HG03103 (cell line): ENCODE measurements around the gene ANKRD1.
"Not testable (repeated sequence)": the region's sequence is repeated elsewhere in the genome, so short reads cannot be mapped to it uniquely, and the experiment has no call there.

Experiments
- ATAC-seq: cut with Tn5 transposase; IDR thresholded peaks from one replicate; pipeline ENCODE4 v1.9.1; 2021; ENCODE audit warnings: low read depth; ENCODE audit not compliant: unreplicated experiment

The ANKRD1 gene

GRCh38 chr10:90913774-90914420 is 7.0 kb downstream of the ANKRD1 start:
- ATAC-seq: no peak

GRCh38 chr10:90912854-90913479 is 7.9 kb downstream of the ANKRD1 start:
- ATAC-seq: no peak

DNA sequence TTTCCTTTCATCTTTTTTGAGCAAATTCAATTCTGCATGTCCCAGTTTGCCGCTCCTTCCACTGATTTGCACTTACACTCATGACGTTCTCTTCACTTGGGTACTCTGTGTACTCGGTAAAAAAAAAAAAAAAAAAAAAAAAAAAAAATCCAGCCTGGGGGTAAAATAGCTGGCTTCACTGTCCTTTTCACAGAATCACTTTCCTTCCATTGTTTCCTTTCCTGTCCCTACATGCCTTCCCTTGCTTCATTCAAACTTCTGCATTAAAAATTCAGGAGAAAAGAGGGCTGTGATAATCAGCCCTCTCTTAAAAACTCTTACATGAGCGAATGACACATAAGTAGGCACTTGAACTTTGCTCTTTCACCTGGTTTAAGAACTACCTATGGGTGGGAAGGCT is 8.7 kb downstream of the ANKRD1 start:
- ATAC-seq: no peak

- ATAC-seq: no peak
Observed at GRCh38 chr10:90911133-90912051, 9.5 kb downstream of the ANKRD1 start.

DNA sequence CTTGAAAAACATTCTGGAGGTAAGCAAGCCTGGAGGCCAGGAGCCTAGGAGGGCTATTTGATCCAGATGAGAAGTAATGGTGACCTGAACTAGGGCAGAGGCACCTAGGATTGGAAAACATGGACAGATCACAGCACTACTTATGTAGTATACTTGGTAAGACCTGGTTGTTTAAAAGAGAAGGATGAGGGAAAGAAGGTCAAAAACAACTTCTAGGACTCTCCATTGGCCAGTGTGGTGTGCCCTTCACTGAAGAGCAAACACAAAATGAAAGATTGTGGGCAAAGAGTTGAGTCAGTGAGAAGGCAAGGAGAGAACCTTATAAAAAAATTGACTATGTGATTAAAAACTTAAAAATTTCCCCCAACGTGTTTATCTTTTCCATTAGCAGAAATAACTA is 14.3 kb downstream of the ANKRD1 start:
- ATAC-seq: no peak

GRCh38 chr10:90905925-90906324 is 15.0 kb downstream of the ANKRD1 start:
- ATAC-seq: no peak

DNA sequence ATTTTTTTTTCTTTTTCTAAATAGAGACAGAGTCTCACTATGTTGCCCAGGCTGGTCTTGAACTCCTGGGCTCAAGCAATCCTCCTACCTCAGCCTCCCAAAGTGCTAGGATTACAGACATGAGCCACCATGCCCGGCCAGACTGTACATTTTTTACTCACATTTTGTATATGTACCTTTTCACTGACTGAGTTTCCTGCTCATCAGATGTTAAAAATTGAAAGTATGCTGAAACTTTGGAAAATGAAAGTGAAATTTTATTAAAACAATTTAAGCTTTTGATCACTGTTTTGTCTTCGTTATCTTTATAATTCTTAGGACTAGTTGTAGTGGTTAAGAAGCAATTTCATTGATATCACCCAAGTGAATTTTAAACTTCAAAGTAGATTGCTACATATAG is 24.0 kb downstream of the ANKRD1 start:
- ATAC-seq: not testable (repeated sequence)

DNA sequence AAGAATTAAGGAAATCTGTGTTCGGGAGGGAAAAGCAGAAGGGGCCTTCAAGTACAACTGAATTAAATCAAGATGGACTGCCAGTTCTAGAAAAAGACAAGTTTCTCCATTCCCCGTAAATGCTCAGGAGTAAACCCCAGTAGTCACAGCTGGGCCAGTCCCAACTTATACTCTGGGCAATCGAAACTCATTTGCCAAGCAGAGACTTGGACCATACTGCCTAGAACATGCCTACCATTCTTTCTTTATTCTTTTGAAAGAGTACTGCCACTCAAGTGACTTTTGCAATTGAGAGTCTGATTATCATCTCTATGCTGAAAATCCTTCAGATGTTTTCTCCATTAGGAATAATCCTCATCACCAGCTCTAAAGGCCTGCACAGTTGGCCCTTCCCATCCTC is 27.7 kb downstream of the ANKRD1 start:
- no peak for ATAC-seq

DNA sequence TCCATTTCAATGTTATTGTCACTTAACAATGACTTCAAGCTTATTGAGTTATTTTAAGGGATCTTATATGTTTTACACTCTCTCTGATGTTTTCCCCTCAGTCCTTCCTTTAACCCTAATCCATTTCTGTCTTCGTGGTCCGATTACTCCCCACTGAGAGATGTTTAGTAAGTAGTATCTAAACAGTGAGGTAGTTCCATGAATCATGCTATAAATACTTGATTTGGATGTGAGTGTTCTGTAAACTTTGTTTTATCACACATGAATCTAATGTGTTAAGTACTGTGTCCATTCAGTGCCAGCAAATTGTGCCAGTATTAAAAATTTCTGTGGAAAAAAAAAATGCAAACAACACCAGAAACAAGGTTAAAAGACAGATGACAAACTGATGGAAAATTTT is 30.5 kb downstream of the ANKRD1 start:
- no peak for ATAC-seq

GRCh38 chr10:90889636-90890035 is 31.3 kb downstream of the ANKRD1 start:
- no peak for ATAC-seq

DNA sequence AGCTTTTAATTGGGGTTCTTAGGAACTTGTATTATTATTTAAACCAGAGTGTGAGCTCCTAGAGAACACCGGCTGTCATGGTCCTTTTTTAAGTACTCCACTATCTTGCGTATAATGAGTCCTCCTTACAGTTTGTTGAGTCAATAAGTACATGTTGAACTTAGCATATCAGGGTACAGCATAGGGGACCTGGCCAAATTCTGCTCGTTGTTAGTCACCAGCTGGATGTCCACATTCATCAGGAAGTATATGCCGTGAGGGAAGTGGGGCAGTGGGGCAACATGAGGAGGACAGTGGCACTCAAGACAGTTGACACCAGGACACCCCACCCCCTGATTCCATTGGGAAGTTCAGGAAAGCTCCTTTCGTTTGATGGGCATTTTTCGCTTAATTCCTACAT is 32.5 kb downstream of the ANKRD1 start:
- ATAC-seq: no peak

DNA sequence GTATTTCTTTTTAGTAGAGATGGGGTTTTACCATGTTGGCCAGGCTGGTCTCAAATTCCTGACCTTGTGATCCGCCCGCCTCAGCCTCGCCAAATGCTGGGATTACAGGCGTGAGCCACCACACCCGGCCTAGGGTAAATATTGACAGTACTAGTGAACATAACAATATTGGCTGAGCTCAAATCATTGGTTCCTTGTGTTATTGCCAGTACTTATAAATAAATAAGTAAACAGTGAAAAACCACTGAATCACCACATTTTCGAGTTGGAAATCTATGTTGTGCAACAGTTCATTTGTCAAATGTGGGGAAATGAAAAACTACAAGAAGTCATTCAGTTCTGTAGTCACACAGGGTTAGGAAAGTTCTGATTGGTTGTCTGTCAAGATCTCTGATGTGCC is 33.3 kb downstream of the ANKRD1 start:
- ATAC-seq: no peak

- ATAC-seq: no peak
Observed at GRCh38 chr10:90885176-90885575, 35.7 kb downstream of the ANKRD1 start.

DNA sequence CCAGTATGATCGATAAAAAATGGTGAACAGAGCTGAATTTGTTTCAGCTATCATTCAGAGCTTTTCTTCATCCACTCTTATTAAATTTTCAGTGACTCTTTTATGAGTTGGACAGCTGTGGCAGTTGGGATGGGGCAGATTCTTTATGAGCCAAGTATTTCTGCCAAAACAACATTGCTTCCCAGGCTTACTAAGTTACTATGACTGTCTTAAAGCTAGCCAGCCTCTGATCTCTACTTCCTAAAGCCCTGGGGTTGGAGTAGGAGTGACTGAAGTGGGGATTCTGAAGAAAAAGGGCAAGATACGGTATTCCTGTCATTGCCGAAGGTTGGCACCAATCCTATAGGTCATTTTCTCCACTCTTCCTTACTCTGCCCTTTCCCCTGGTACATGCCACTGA is 36.5 kb downstream of the ANKRD1 start:
- no peak for ATAC-seq

- ATAC-seq: not testable (repeated sequence)
Observed at GRCh38 chr10:90880059-90880719, 40.7 kb downstream of the ANKRD1 start.

DNA sequence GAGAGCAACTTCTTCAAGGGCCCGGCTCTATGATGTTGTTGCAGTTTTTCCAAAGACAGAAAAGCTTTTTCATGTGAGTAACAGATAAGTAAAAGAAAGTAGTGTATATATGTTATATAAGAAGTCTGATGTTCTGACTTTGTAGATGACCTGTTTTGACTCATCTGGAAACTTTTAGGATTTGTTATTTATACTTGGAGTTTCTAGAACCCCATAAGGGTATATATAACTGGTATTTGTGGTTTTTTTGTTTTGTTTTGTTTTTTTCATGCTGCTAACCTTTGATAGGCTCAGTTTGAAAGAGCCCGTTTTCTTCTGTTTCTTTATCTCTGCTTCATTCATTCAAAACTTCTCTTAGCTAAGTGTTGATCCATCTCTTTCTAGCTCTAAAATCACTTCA is 41.8 kb downstream of the ANKRD1 start:
- no peak for ATAC-seq

DNA sequence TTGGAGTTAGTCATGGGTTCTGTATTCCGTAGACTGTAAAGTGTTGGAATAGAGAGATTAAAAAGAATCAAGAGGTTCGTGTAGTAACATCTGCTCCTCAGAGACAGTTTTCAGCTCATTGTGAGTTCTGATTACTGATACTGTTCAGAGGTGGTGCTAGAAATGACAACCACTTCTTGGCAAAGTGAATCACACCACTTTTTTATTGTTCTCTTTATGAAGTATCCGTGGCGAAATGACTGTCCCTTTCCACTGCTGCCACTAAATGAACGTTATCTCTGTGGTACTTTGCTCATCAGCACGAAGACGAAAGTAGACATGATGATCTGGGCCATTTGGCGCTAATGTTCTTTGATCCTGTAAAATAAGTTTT is 48.3 kb downstream of the ANKRD1 start:
- ATAC-seq: no peak

GRCh38 chr10:90871766-90872647 is 48.9 kb downstream of the ANKRD1 start, which contains the start of gene RPP30:
Gene RPP30, plus strand, starts transcription at chr10:90871974. Its CDS starts 13 bp downstream, at chr10:90871987.
- ATAC-seq: peak; percentile 95

DNA sequence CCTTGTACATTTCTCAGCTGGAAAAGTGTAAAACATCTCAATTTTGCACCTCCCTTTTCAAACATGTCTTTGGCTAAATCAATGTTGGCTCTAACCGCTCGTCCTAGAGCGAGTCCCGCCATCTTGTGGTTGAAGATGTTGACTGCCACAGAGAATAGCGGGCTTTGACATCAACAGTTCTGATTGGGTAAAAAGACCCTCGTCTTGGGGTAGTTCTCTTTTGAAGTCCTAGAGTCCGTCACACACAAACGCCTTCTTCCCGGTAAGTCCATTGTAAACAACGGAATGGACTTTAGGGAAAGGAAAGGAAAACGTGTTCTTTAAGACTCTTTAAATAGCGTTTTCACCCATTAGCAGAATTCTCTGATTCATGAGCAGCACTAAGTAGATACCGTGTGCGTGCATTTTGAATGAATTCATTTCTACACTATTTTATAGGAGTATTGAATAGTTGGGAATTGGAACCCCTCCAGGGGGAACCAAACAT is 49.6 kb downstream of the ANKRD1 start:
- peak; percentile 52 for ATAC-seq
